HepG2 (cell line): ENCODE data around the gene PADI4. TPM values are rescaled to one million over a fixed set of nuclear protein-coding genes. Genes with fewer than 3 reads are reported as not detected.

Source experiments
- ATAC-seq: fragments of 200-7000 bp; cut with Tn5 transposase; 3 replicates; pipeline ENCODE4 v1.9.1; 2020; ENCODE audit warnings: mild to moderate bottlenecking, moderate library complexity
- BruUV-seq: library from RNA; stranded (reverse); fragments of 400-500 nt; replicated peaks from 2 replicates; lab custom pipeline; 2021; lab: Mats Ljungman, UMichigan
- CTCF ChIA-PET: fragments of 300-600 bp; formaldehyde crosslinking; extraction: SDS; loops from one replicate; lab custom pipeline; 2021; ENCODE audit warnings: low total read pairs, inconsistent platforms, low intra/inter-chr PET ratio; lab: Yijun Ruan, JAX
- POLR2A ChIA-PET: fragments of 350-600 bp; sonication (Branson Sonifier 250); formaldehyde crosslinking; loops from one replicate; lab custom pipeline; 2020; ENCODE audit warnings: antibody characterized with exemption, inconsistent platforms; lab: Yijun Ruan, JAX
- DNase-seq: peaks from one replicate; pipeline ENCODE4 v3.0.0-alpha.2; 2015; ENCODE audit warnings: low spot score
- FAIRE-seq: peaks from 3 replicates; lab custom pipeline; 2011; peaks lifted over from hg19 to GRCh38; lab: Jason Lieb, UNC
- H2AFZ ChIP-seq: one replicate; pipeline ENCODE4 v1.6.1; 2011; ENCODE audit warnings: low read length, inconsistent platforms
- H3K27ac ChIP-seq: fragments of 300-600 bp; 3 replicates; pipeline ENCODE4 v1.8.0; 2011; ENCODE audit warnings: mixed run types, mild to moderate bottlenecking, mixed read lengths, low read length, inconsistent platforms; ENCODE audit not compliant: insufficient read depth; ENCODE audit errors: extremely low read length
- H3K27me3 ChIP-seq, 2 experiments: fragments of 200-600 bp in 1 of 2; 2 replicates in 1 of 2; 3 replicates in 1 of 2; pipeline versions ENCODE4 v1.6.0 to v1.8.0; 2011; ENCODE audit warnings: low read length in 2 of 2, mild to moderate bottlenecking in 2 of 2, moderate library complexity in 2 of 2, inconsistent platforms in 1 of 2; ENCODE audit not compliant: insufficient read depth in 2 of 2, control insufficient read depth in 1 of 2
- H3K36me3 ChIP-seq, 2 experiments: fragments of 200-600 bp in 1 of 2; replicated peaks in 1 of 2; 2 replicates in 1 of 2; 3 replicates in 1 of 2; pipeline versions ENCODE4 v1.5.1 to v1.8.0; 2011; ENCODE audit warnings: low read length in 2 of 2, inconsistent platforms in 1 of 2; ENCODE audit not compliant: insufficient read depth in 2 of 2, control insufficient read depth in 1 of 2
- H3K4me1 ChIP-seq: 2 replicates; pipeline ENCODE4 v1.5.1; 2012; ENCODE audit warnings: low read length, inconsistent platforms; ENCODE audit not compliant: insufficient read depth
- H3K4me2 ChIP-seq: 2 replicates; pipeline ENCODE4 v1.6.0; 2011; ENCODE audit warnings: low read depth, low read length, inconsistent platforms
- H3K4me3 ChIP-seq, 3 experiments: fragments of 200-600 bp in 1 of 3; sonication (generic), shearing (Covaris generic) in 1 of 3; replicated peaks in 1 of 3; 2 replicates each; pipeline ENCODE4 v1.5.1; 2011 to 2016; ENCODE audit warnings: low read length in 3 of 3, inconsistent platforms in 2 of 3, low read depth in 2 of 3, mild to moderate bottlenecking in 2 of 3, control low read depth in 1 of 3, mixed read lengths in 1 of 3; ENCODE audit not compliant: insufficient read depth in 1 of 3
- H3K79me2 ChIP-seq: one replicate; pipeline ENCODE4 v1.6.1; 2011; ENCODE audit warnings: low read length, inconsistent platforms; ENCODE audit not compliant: insufficient read depth
- H3K9ac ChIP-seq: 2 replicates; pipeline ENCODE4 v1.6.0; 2011; ENCODE audit warnings: mild to moderate bottlenecking, low read depth, low read length, inconsistent platforms; ENCODE audit not compliant: insufficient read depth
- H3K9me3 ChIP-seq: 2 replicates; pipeline ENCODE4 v1.5.1; 2012; ENCODE audit warnings: mild to moderate bottlenecking, low read length
- H4K20me1 ChIP-seq: 2 replicates; pipeline ENCODE4 v1.6.0; 2011; ENCODE audit warnings: inconsistent platforms, mild to moderate bottlenecking, low read length, moderate library complexity; ENCODE audit not compliant: insufficient read depth
- ATF7 ChIP-seq, 2 experiments: fragments of 450-650 bp in 1 of 2; sonication (generic) in 1 of 2; formaldehyde crosslinking in 1 of 2; IDR thresholded peaks; 2 replicates each; pipeline versions ENCODE4 v1.4.0 to v1.6.1; 2016 to 2020; ENCODE audit warnings: antibody characterized with exemption in 1 of 2, mild to moderate bottlenecking in 1 of 2, missing genetic modification reagents in 1 of 2
- CREBL2 ChIP-seq: sonication (generic); formaldehyde crosslinking; IDR thresholded peaks from 2 replicates; pipeline ENCODE4 v1.8.1; 2023; ENCODE audit warnings: missing genetic modification reagents, mild to moderate bottlenecking, borderline replicate concordance
- ELF1 ChIP-seq: sonication (generic); formaldehyde crosslinking; IDR thresholded peaks from 2 replicates; pipeline ENCODE4 v1.4.0; 2020; ENCODE audit warnings: missing genetic modification reagents
- FOXM1 ChIP-seq: sonication (generic); formaldehyde crosslinking; IDR thresholded peaks from 2 replicates; pipeline ENCODE4 v1.5.0; 2020; ENCODE audit warnings: missing genetic modification reagents
- GFI1 ChIP-seq: sonication (generic); formaldehyde crosslinking; IDR thresholded peaks from 2 replicates; pipeline ENCODE4 v1.5.0; 2020; ENCODE audit warnings: missing genetic modification reagents, mild to moderate bottlenecking, borderline replicate concordance
- NR2F1 ChIP-seq, 2 experiments: fragments of 450-650 bp in 1 of 2; formaldehyde crosslinking in 1 of 2; IDR thresholded peaks; 2 replicates each; pipeline versions ENCODE4 v1.5.0 to v1.6.1; 2016 to 2020; ENCODE audit warnings: mild to moderate bottlenecking in 1 of 2, missing compliant biosample characterization in 1 of 2, missing genetic modification reagents in 1 of 2, moderate library complexity in 1 of 2
- RERE ChIP-seq: IDR thresholded peaks from 2 replicates; pipeline ENCODE4 v1.6.1; 2016; ENCODE audit warnings: low read depth, missing genetic modification reagents, missing compliant biosample characterization
- TIGD3 ChIP-seq: sonication (generic); formaldehyde crosslinking; IDR thresholded peaks from 2 replicates; pipeline ENCODE4 v1.5.1; 2020; ENCODE audit warnings: mild to moderate bottlenecking, missing genetic modification reagents, borderline replicate concordance
- ZBTB14 ChIP-seq: sonication (generic); formaldehyde crosslinking; IDR thresholded peaks from 2 replicates; pipeline ENCODE4 v1.4.0; 2020; ENCODE audit warnings: missing genetic modification reagents
- ZBTB25 ChIP-seq: IDR thresholded peaks from 2 replicates; pipeline ENCODE4 v1.6.1; 2018; ENCODE audit warnings: missing genetic modification reagents
- ZNF431 ChIP-seq: sonication (generic); formaldehyde crosslinking; IDR thresholded peaks from 2 replicates; pipeline ENCODE4 v1.9.0; 2022; ENCODE audit warnings: missing genetic modification reagents, low read depth, mild to moderate bottlenecking, borderline replicate concordance
- ZNF441 ChIP-seq: sonication (generic); formaldehyde crosslinking; IDR thresholded peaks from 2 replicates; pipeline ENCODE4 v1.7.0; 2021; ENCODE audit warnings: missing genetic modification reagents, borderline replicate concordance
- ZNF496 ChIP-seq: sonication (generic); formaldehyde crosslinking; IDR thresholded peaks from 2 replicates; pipeline ENCODE4 v1.8.1; 2023; ENCODE audit warnings: mild to moderate bottlenecking, moderate library complexity, missing genetic modification reagents; ENCODE audit not compliant: insufficient replicate concordance
- ZSCAN20 ChIP-seq: sonication (generic); formaldehyde crosslinking; IDR thresholded peaks from 2 replicates; pipeline ENCODE4 v1.4.0; 2020; ENCODE audit warnings: missing genetic modification reagents, mild to moderate bottlenecking, borderline replicate concordance
- WGBS: methylation state at CpG from one replicate; pipeline ENCODE4 v1.1.6; 2017; ENCODE audit warnings: low lambda C conversion rate; 5-methylcytosine and 5-hydroxymethylcytosine counted together
- in situ Hi-C: cut with HindIII; loops from 2 replicates; pipeline ENCODE4 v1.10.0; 2017; ENCODE audit warnings: low pct_unique_long_range_greater_than_20kb; ENCODE audit not compliant: extremely low pct_ligation_motif_present
- intact Hi-C: fragments of 100-400 bp; cut with micrococcal nuclease; formaldehyde crosslinking; loops from one replicate; pipeline ENCODE4 v1.10.0; 2022; ENCODE audit not compliant: unreplicated experiment
- polyA plus RNA-seq, 8 experiments: library from polyadenylated mRNA; depleted of rRNA in 3 of 8; stranded (reverse) in 7 of 8; unstranded in 1 of 8; fragments of >200 nt; fragmentation: Illumina TruSeq in 4 of 8; extraction: Trizol in 4 of 8; gene quantifications; 2 replicates each; pipeline versions ENCODE4 v1.2.1 to v1.2.3, GENCODE V29; 2011 to 2016; ENCODE audit warnings: low read depth in 4 of 8, missing spikeins in 1 of 8, mixed read lengths in 1 of 8; ENCODE audit not compliant: insufficient read depth in 1 of 8
- total RNA-seq, 5 experiments: library from RNA; depleted of rRNA; stranded (reverse); fragments of >200 nt; fragmentation: Illumina TruSeq; extraction: Trizol; gene quantifications; 2 replicates each; pipeline ENCODE4 v1.2.3, GENCODE V29; 2016; ENCODE audit warnings: low read depth in 1 of 5

PADI4 gene
- total and polyA plus RNA-seq, 2 of the 13 experiments (the other 11 are each of a cell fraction or from before 2014, with no cell fraction given) = 0.04 TPM

DNA sequence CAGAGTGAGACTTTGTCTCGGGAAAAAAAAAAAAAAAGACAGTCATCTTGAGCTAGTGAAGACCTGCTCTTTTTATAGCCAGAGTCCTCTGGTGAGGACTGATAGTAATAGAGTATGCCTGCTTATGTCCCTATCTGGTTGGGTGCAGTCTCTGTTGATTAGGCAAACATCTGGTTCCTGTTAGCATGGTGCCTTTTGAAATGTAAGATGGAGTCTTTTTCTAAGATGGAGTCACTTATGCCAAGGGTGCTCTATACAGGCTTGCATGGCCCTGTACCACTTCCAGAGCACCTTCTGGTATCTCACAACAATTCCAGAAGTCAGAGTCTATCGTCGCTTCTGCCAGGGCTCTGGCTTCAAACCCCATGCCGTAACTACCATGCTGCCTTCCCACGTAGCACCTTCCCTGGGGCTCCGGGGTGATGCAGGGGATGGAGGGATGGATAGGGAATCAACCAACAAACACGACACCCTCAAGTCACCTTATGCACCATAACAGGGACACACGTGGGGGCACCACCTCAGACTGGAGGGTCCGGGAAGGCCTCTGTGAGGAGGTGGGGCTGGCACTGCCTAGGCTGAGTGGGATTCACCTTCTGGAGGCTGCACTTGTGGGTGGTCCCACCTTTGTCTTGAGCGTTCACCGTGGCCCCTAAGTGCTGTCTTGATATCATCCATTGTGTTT lies 52.4 kb downstream of the PADI4 start:
- H3K27me3 ChIP-seq = peaks cover 0 to 24% of the 10 kb centered on the region in 2 experiments; a peak in 3 of 5 replicates
- H3K4me3 ChIP-seq = no peak overlapping the region
- H3K79me2 ChIP-seq = no peaks in the 10 kb centered on the region
- intact Hi-C loops = no loop called here
- ChIA-PET CTCF (no interaction called here), POLR2A (no interaction called here)
- no peaks in the 10 kb centered on the region for H3K36me3 ChIP-seq
- no peak overlapping the region for H3K27ac ChIP-seq
- H3K9ac ChIP-seq = no peak overlapping the region
- H3K4me2 ChIP-seq = no peak overlapping the region
- DNase-seq (no peak), ATAC-seq (no peak), FAIRE-seq (no peak)
- H3K4me1 ChIP-seq = no peaks in the 10 kb centered on the region
- H3K9me3 ChIP-seq = no peaks in the 10 kb centered on the region
- in situ Hi-C loops = no loop called here
- no TSS peak for BruUV-seq
- H4K20me1 ChIP-seq = no peaks in the 10 kb centered on the region
- no peak overlapping the region for H2AFZ ChIP-seq
- WGBS = 32% methylated on average over 11 of the region's 11 CpGs
- TF ChIP-seq ZNF441 (CRISPR knock-in tag) (no peak), ELF1 (CRISPR knock-in tag) (no peak), CREBL2 (CRISPR knock-in tag) (no peak), GFI1 (CRISPR knock-in tag) (no peak), NR2F1 (CRISPR knock-in tag; IDR thresholded peaks at IDR 0.05) (no peak), ZNF431 (CRISPR knock-in tag) (no peak), FOXM1 (CRISPR knock-in tag) (no peak), RERE (no peak), ATF7 (IDR thresholded peaks at IDR 0.05) (no peak), ATF7 (CRISPR knock-in tag; IDR thresholded peaks at IDR 0.05) (no peak), ZBTB25 (CRISPR knock-in tag) (no peak), ZNF496 (no peak), ZSCAN20 (no peak), TIGD3 (no peak), ZBTB14 (no peak)
